GM23338 (cell line): Measurements from ENCODE around the gene SEMA7A. TPM values are rescaled to one million over a fixed set of nuclear protein-coding genes. Genes with fewer than 3 reads are reported as not detected.

Source experiments
- ATAC-seq: fragments of 200-7000 bp; cut with Tn5 transposase; 3 replicates; pipeline ENCODE4 v1.9.1; 2020
- DNase-seq: peaks from one replicate; pipeline ENCODE4 v3.0.0-alpha.2; 2015; ENCODE audit warnings: low spot score
- H2AFZ ChIP-seq: fragments of 200-600 bp; sonication (generic); 2 replicates; pipeline ENCODE4 v1.8.0; 2016; ENCODE audit warnings: antibody characterized with exemption, mild to moderate bottlenecking, moderate library complexity
- H3F3A ChIP-seq: fragments of 200-600 bp; sonication (generic); replicated peaks from 2 replicates; pipeline ENCODE4 v1.8.0; 2017; ENCODE audit warnings: antibody characterized with exemption, mixed run types, low read depth
- H3K27ac ChIP-seq: fragments of 200-600 bp; sonication (generic); 2 replicates; pipeline ENCODE4 v1.6.1; 2016; ENCODE audit warnings: low read depth
- H3K27me3 ChIP-seq: fragments of 200-600 bp; sonication (generic); 2 replicates; pipeline ENCODE4 v1.8.0; 2016; ENCODE audit warnings: mild to moderate bottlenecking, mixed run types, moderate library complexity; ENCODE audit not compliant: insufficient read depth
- H3K36me3 ChIP-seq: fragments of 200-600 bp; sonication (generic); 2 replicates; pipeline ENCODE4 v1.8.0; 2016; ENCODE audit warnings: mild to moderate bottlenecking; ENCODE audit not compliant: insufficient read depth
- H3K4me1 ChIP-seq: fragments of 200-600 bp; sonication (generic); 2 replicates; pipeline ENCODE4 v1.8.0; 2016; ENCODE audit warnings: mild to moderate bottlenecking, moderate library complexity; ENCODE audit not compliant: insufficient read depth
- H3K4me2 ChIP-seq: fragments of 200-600 bp; sonication (generic); 2 replicates; pipeline ENCODE4 v1.7.1; 2017; ENCODE audit warnings: mixed run types
- H3K4me3 ChIP-seq: fragments of 200-600 bp; sonication (generic); 2 replicates; pipeline ENCODE4 v1.6.1; 2016; ENCODE audit warnings: mixed run types
- H3K79me2 ChIP-seq: fragments of 200-600 bp; sonication (generic); replicated peaks from 2 replicates; pipeline ENCODE4 v1.8.0; 2017; ENCODE audit warnings: mild to moderate bottlenecking; ENCODE audit not compliant: insufficient read depth
- H3K9me2 ChIP-seq: fragments of 200-600 bp; sonication (generic); 2 replicates; pipeline ENCODE4 v1.8.0; 2017; ENCODE audit not compliant: insufficient read depth
- H4K20me1 ChIP-seq: fragments of 200-600 bp; sonication (generic); replicated peaks from 2 replicates; pipeline ENCODE4 v1.8.0; 2017; ENCODE audit warnings: mild to moderate bottlenecking; ENCODE audit not compliant: insufficient read depth
- H3K27ac Mint-ChIP-seq: 2 replicates; pipeline ENCODE4 v1.8.0; 2020; ENCODE audit warnings: inconsistent platforms, mild to moderate bottlenecking, moderate library complexity, mixed read lengths
- H3K27me3 Mint-ChIP-seq: 3 replicates; pipeline ENCODE4 v1.8.0; 2022; ENCODE audit warnings: low read depth, mild to moderate bottlenecking, moderate library complexity, mixed read lengths, inconsistent platforms; ENCODE audit not compliant: insufficient read depth, poor library complexity
- H3K36me3 Mint-ChIP-seq: 3 replicates; pipeline ENCODE4 v1.8.0; 2021; ENCODE audit warnings: low read depth, mild to moderate bottlenecking, inconsistent platforms, moderate library complexity, mixed read lengths
- H3K4me1 Mint-ChIP-seq: 3 replicates; pipeline ENCODE4 v1.8.0; 2020; ENCODE audit warnings: mild to moderate bottlenecking, inconsistent platforms, mixed read lengths
- H3K4me3 Mint-ChIP-seq: 3 replicates; pipeline ENCODE4 v1.8.0; 2021; ENCODE audit warnings: moderate library complexity, mild to moderate bottlenecking, inconsistent platforms, mixed read lengths
- H3K9me3 Mint-ChIP-seq: 3 replicates; pipeline ENCODE4 v1.8.0; 2020; ENCODE audit warnings: moderate library complexity, mild to moderate bottlenecking, inconsistent platforms, mixed read lengths
- CREB1 ChIP-seq: fragments of 250-450 bp; sonication (Bioruptor Pico); IDR thresholded peaks from 2 replicates; pipeline ENCODE4 v1.5.0; 2020; ENCODE audit warnings: low read depth, mild to moderate bottlenecking, moderate library complexity
- EZH2 ChIP-seq: fragments of 200-600 bp; sonication (generic); IDR thresholded peaks from one replicate; pipeline ENCODE4 v1.8.0; 2017; ENCODE audit warnings: antibody characterized with exemption, mild to moderate bottlenecking, low read depth; ENCODE audit not compliant: unreplicated experiment
- POLR2AphosphoS5 ChIP-seq: IDR thresholded peaks from 2 replicates; pipeline ENCODE4 v1.6.1; 2016; ENCODE audit warnings: antibody characterized with exemption, low read depth
- STAT1 ChIP-seq: IDR thresholded peaks from one replicate; pipeline ENCODE4 v1.6.1; 2016; ENCODE audit warnings: antibody characterized with exemption; ENCODE audit not compliant: unreplicated experiment
- ZNF331 ChIP-seq: fragments of 250-450 bp; sonication (Bioruptor Pico); IDR thresholded peaks from 2 replicates; pipeline ENCODE4 v1.5.0; 2020; ENCODE audit warnings: low read depth, mild to moderate bottlenecking, moderate library complexity
- polyA plus RNA-seq: library from polyadenylated mRNA; unstranded; fragments of >200 nt; fragmentation: Nextera tagmentation; extraction: Ambion mirVana; gene quantifications from 2 replicates; pipeline ENCODE4 v1.2.1, GENCODE V29; 2016
- total RNA-seq: library from RNA; depleted of rRNA; stranded (reverse); fragments of >200 nt; shearing (Covaris generic); gene quantifications from 2 replicates; pipeline ENCODE4 v1.2.3, GENCODE V29; 2014
- TF ChIP-seq, protein P1 (sequence below): IDR thresholded peaks from one replicate; pipeline ENCODE4 v1.6.1; 2018; ENCODE audit warnings: antibody characterized with exemption; ENCODE audit not compliant: unreplicated experiment
- TF ChIP-seq, protein P2 (sequence below), 2 experiments: fragments of 200-600 bp in 1 of 2; sonication (generic) in 1 of 2; conservative IDR thresholded peaks; 2 replicates each; pipeline versions ENCODE4 v1.5.1 to v1.6.1; 2016 to 2017; ENCODE audit warnings: antibody characterized with exemption in 2 of 2, low read depth in 2 of 2, mild to moderate bottlenecking in 2 of 2, moderate library complexity in 1 of 2
- TF ChIP-seq, protein P3 (sequence below): IDR thresholded peaks from 2 replicates; pipeline ENCODE4 v1.6.1; 2016; ENCODE audit warnings: antibody characterized with exemption

Gene SEMA7A
- total and polyA plus RNA-seq, 2 experiments from 2014 or later, result 2.0 to 14.1 TPM

DNA sequence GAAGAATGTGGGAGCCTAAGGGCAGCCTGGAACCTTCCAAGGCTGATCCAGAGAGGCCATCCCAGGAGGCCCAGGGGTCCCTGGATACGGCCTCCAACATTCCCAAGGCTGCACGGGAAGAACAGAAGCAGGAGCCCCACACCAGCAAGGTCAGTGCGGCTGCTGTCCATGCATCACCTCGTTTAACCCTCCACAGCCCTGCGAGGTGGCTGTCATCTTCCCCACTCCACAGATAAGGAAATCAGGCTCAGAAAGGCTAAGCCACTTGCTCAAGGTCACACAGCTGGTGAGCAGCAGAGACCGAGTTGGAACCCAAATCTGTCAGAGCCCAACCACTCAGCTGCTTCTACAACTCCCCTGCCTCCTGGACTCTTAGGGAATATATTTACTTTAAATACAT lies 21.6 kb downstream of the SEMA7A start:
- H3K4me1 Mint-ChIP-seq, result peaks cover 7% of the 10 kb centered on the region

DNA sequence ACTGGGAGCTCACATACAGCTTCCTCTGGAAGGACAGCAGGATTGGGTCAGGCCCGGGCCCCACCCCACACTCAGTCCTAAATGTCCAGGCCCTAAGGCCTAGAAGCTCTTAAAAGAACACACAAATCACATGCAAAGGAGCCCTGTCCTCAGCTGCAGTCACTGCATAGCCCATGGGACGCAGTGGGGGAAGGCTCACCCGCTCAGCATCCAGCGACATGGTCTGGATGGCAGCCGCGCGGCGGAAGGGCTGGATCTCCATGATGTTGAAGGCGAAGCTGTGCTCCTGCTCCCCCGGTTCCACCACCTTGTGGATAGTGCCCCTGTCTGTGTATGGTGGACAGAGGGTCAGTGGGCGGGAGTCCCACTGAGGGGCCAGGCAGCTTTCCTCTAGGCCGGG lies 22.1 kb downstream of the SEMA7A start:
- no peak overlapping the region for H3K4me3 ChIP-seq
- H3K4me2 ChIP-seq, result no peak overlapping the region
- no peak overlapping the region; the same call in 1 of the 2 replicates for H3K27ac Mint-ChIP-seq
- no peaks in the 10 kb centered on the region for H3K27me3 ChIP-seq
- H3K27me3 Mint-ChIP-seq, result no peaks in the 10 kb centered on the region
- no peaks in the 10 kb centered on the region for H3K36me3 ChIP-seq
- no peak for ATAC-seq
- TF ChIP-seq POLR2AphosphoS5 (no peak), EZH2 (no peak), ZNF331 (CRISPR knock-in tag) (no peak)
- TF ChIP-seq, protein P1, sequence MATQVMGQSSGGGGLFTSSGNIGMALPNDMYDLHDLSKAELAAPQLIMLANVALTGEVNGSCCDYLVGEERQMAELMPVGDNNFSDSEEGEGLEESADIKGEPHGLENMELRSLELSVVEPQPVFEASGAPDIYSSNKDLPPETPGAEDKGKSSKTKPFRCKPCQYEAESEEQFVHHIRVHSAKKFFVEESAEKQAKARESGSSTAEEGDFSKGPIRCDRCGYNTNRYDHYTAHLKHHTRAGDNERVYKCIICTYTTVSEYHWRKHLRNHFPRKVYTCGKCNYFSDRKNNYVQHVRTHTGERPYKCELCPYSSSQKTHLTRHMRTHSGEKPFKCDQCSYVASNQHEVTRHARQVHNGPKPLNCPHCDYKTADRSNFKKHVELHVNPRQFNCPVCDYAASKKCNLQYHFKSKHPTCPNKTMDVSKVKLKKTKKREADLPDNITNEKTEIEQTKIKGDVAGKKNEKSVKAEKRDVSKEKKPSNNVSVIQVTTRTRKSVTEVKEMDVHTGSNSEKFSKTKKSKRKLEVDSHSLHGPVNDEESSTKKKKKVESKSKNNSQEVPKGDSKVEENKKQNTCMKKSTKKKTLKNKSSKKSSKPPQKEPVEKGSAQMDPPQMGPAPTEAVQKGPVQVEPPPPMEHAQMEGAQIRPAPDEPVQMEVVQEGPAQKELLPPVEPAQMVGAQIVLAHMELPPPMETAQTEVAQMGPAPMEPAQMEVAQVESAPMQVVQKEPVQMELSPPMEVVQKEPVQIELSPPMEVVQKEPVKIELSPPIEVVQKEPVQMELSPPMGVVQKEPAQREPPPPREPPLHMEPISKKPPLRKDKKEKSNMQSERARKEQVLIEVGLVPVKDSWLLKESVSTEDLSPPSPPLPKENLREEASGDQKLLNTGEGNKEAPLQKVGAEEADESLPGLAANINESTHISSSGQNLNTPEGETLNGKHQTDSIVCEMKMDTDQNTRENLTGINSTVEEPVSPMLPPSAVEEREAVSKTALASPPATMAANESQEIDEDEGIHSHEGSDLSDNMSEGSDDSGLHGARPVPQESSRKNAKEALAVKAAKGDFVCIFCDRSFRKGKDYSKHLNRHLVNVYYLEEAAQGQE, result no peak
- TF ChIP-seq, protein P2, sequence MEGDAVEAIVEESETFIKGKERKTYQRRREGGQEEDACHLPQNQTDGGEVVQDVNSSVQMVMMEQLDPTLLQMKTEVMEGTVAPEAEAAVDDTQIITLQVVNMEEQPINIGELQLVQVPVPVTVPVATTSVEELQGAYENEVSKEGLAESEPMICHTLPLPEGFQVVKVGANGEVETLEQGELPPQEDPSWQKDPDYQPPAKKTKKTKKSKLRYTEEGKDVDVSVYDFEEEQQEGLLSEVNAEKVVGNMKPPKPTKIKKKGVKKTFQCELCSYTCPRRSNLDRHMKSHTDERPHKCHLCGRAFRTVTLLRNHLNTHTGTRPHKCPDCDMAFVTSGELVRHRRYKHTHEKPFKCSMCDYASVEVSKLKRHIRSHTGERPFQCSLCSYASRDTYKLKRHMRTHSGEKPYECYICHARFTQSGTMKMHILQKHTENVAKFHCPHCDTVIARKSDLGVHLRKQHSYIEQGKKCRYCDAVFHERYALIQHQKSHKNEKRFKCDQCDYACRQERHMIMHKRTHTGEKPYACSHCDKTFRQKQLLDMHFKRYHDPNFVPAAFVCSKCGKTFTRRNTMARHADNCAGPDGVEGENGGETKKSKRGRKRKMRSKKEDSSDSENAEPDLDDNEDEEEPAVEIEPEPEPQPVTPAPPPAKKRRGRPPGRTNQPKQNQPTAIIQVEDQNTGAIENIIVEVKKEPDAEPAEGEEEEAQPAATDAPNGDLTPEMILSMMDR (conservative IDR thresholded peaks at IDR 0.05; ENCODE audit: low read depth in 2 of 2), result no peak
- TF ChIP-seq, protein P3, sequence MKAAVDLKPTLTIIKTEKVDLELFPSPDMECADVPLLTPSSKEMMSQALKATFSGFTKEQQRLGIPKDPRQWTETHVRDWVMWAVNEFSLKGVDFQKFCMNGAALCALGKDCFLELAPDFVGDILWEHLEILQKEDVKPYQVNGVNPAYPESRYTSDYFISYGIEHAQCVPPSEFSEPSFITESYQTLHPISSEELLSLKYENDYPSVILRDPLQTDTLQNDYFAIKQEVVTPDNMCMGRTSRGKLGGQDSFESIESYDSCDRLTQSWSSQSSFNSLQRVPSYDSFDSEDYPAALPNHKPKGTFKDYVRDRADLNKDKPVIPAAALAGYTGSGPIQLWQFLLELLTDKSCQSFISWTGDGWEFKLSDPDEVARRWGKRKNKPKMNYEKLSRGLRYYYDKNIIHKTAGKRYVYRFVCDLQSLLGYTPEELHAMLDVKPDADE, result no peak
- H3F3A ChIP-seq, result no peaks in the 10 kb centered on the region
- no peak overlapping the region for H3K27ac ChIP-seq
- peaks cover 3% of the 10 kb centered on the region; the same call in 1 of the 2 replicates for H3K4me1 ChIP-seq
- H3K36me3 Mint-ChIP-seq, result peaks cover 10% of the 10 kb centered on the region
- H3K9me3 Mint-ChIP-seq, result no peaks in the 10 kb centered on the region; the same call in 2 of the 3 replicates
- H3K79me2 ChIP-seq, result no peaks in the 10 kb centered on the region
- H3K4me1 Mint-ChIP-seq, result peaks cover 11% of the 10 kb centered on the region
- no peaks in the 10 kb centered on the region for H4K20me1 ChIP-seq
- no peak overlapping the region for H3K4me3 Mint-ChIP-seq
- H3K9me2 ChIP-seq, result no peaks in the 10 kb centered on the region
- DNase-seq, result no peak
- no peak overlapping the region for H2AFZ ChIP-seq

More for the DNA sequence above, 21.6 kb downstream of the SEMA7A start:
- no peak for ATAC-seq
- H3F3A ChIP-seq, result no peaks in the 10 kb centered on the region
- H3K27ac Mint-ChIP-seq, result no peak overlapping the region
- H3K27ac ChIP-seq, result no peak overlapping the region
- peaks cover 10% of the 10 kb centered on the region for H3K36me3 Mint-ChIP-seq
- no peaks in the 10 kb centered on the region for H3K9me2 ChIP-seq
- TF ChIP-seq CREB1 (CRISPR knock-in tag) (no peak), STAT1 (no peak)
- TF ChIP-seq, protein P1, result no peak
- TF ChIP-seq, protein P3, result no peak
- H3K79me2 ChIP-seq, result no peaks in the 10 kb centered on the region
- H3K27me3 Mint-ChIP-seq, result no peaks in the 10 kb centered on the region
- no peaks in the 10 kb centered on the region for H4K20me1 ChIP-seq
- H3K36me3 ChIP-seq, result no peaks in the 10 kb centered on the region
- peaks cover 2% of the 10 kb centered on the region; the same call in 1 of the 2 replicates for H3K4me1 ChIP-seq
- no peaks in the 10 kb centered on the region for H3K27me3 ChIP-seq
- DNase-seq, result no peak
- no peak overlapping the region for H2AFZ ChIP-seq
- H3K4me3 Mint-ChIP-seq, result no peak overlapping the region
- no peak overlapping the region for H3K4me3 ChIP-seq
- no peaks in the 10 kb centered on the region; the same call in 2 of the 3 replicates for H3K9me3 Mint-ChIP-seq
- no peak overlapping the region for H3K4me2 ChIP-seq
